Cardiac muscle cell (in vitro differentiated cells and primary cell): ENCODE measurements around the gene SETD4. TPM values are rescaled to one million over a fixed set of nuclear protein-coding genes. Genes with fewer than 3 reads are reported as not detected.
"Not testable (repeated sequence)": the region's sequence is repeated elsewhere in the genome, so short reads cannot be mapped to it uniquely, and the experiment has no call there.

Experiments used
- DNase-seq, 2 donors: peaks; one replicate each; pipeline versions ENCODE4 v3.0.0 to v3.0.0-alpha.2; 2010 to 2017; ENCODE audit warnings: low read depth in 1 of 2, low spot score in 1 of 2
- H3K27ac ChIP-seq: fragments of 200-600 bp; sonication (generic); 2 replicates; pipeline ENCODE4 v1.5.1; 2016
- H3K27me3 ChIP-seq: fragments of 200-600 bp; sonication (generic); 2 replicates; pipeline ENCODE4 v1.6.0; 2016; ENCODE audit warnings: control low read depth
- H3K36me3 ChIP-seq: fragments of 200-600 bp; sonication (generic); 2 replicates; pipeline ENCODE4 v1.5.1; 2016; ENCODE audit warnings: control low read depth
- H3K4me1 ChIP-seq: fragments of 200-600 bp; sonication (generic); 2 replicates; pipeline ENCODE4 v1.8.1; 2017; ENCODE audit warnings: low read depth, mild to moderate bottlenecking, mixed run types
- H3K4me3 ChIP-seq: fragments of 200-600 bp; sonication (generic); 2 replicates; pipeline ENCODE4 v1.5.1; 2016; ENCODE audit warnings: mild to moderate bottlenecking
- H3K9me3 ChIP-seq: fragments of 200-600 bp; sonication (generic); 2 replicates; pipeline ENCODE4 v1.5.1; 2017; ENCODE audit warnings: low read depth, mild to moderate bottlenecking, control low read depth
- CTCF ChIP-seq: IDR thresholded peaks from 2 replicates; pipeline ENCODE4 v1.5.1; 2012; ENCODE audit warnings: low read depth, mild to moderate bottlenecking, low read length
- polyA plus RNA-seq: library from polyadenylated mRNA; unstranded; fragments of >200 nt; fragmentation: Nextera tagmentation; extraction: Ambion mirVana; gene quantifications from 2 replicates; pipeline ENCODE4 v1.2.1, GENCODE V29; 2016
- total RNA-seq: library from RNA; depleted of rRNA; stranded (reverse); fragments of >200 nt; gene quantifications from 2 replicates; pipeline ENCODE4 v1.2.3, GENCODE V29; 2016

SETD4 gene
- total and polyA plus RNA-seq, 2 experiments from 2014 or later, result 16.2 to 28.5 TPM

GRCh38 chr21:36100971-36101641, 40.8 kb upstream of the SETD4 start:
- Histone ChIP-seq H3K36me3 (no peaks in the 10 kb centered on the region), H3K4me1 (no peaks in the 10 kb centered on the region), H3K4me3 (no peak overlapping the region), H3K27me3 (peaks cover 26% of the 10 kb centered on the region), H3K27ac (no peak overlapping the region), H3K9me3 (no peaks in the 10 kb centered on the region)
- no peak for DNase-seq
- TF ChIP-seq CTCF, result no peak

- H3K4me3 ChIP-seq, result not testable (repeated sequence)
Measured at GRCh38 chr21:36099695-36100211, 39.4 kb upstream of the SETD4 start.

GRCh38 chr21:36099000-36099399, 38.7 kb upstream of the SETD4 start:
- no peaks in the 10 kb centered on the region for H3K4me1 ChIP-seq
- no peak for DNase-seq
- no peak for TF ChIP-seq CTCF
- H3K36me3 ChIP-seq, result no peaks in the 10 kb centered on the region
- H3K27me3 ChIP-seq, result peaks cover 12% of the 10 kb centered on the region
- no peak overlapping the region for H3K27ac ChIP-seq
- H3K4me3 ChIP-seq, result no peak overlapping the region
- H3K9me3 ChIP-seq, result no peaks in the 10 kb centered on the region

More at GRCh38 chr21:36099695-36100211, 39.4 kb upstream of the SETD4 start:
- H3K9me3 ChIP-seq, H3K4me1 ChIP-seq, DNase-seq, H3K36me3 ChIP-seq, H3K27ac ChIP-seq: not testable (repeated sequence)
- H3K27me3 ChIP-seq, result peaks cover 12% of the 10 kb centered on the region

- Histone ChIP-seq H3K27ac (no peak overlapping the region), H3K9me3 (no peaks in the 10 kb centered on the region), H3K4me1 (no peaks in the 10 kb centered on the region), H3K36me3 (no peaks in the 10 kb centered on the region), H3K4me3 (no peak overlapping the region), H3K27me3 (peaks cover 12% of the 10 kb centered on the region)
- TF ChIP-seq CTCF, result no peak
- no peak for DNase-seq
Measured at GRCh38 chr21:36098182-36098532, 37.8 kb upstream of the SETD4 start.

GRCh38 chr21:36097427-36098181, 37.3 kb upstream of the SETD4 start:
- no peak overlapping the region for H3K27ac ChIP-seq
- H3K27me3 ChIP-seq, result peaks cover 12% of the 10 kb centered on the region
- H3K4me3 ChIP-seq, result no peak overlapping the region
- no peak for DNase-seq
- no peaks in the 10 kb centered on the region for H3K36me3 ChIP-seq
- H3K4me1 ChIP-seq, result no peaks in the 10 kb centered on the region
- no peak for TF ChIP-seq CTCF
- no peaks in the 10 kb centered on the region for H3K9me3 ChIP-seq
